HG02678 (cell line): ENCODE results near the gene VTI1A.

Experiments
- ATAC-seq: cut with Tn5 transposase; IDR thresholded peaks from one replicate; pipeline ENCODE4 v1.9.1; 2021; ENCODE audit warnings: mild to moderate bottlenecking, moderate library complexity; ENCODE audit not compliant: unreplicated experiment

Gene VTI1A

GRCh38 chr10:112775381-112775780, 328.4 kb downstream of the VTI1A start:
- ATAC-seq: no peak

- no peak for ATAC-seq
Measured at GRCh38 chr10:112775892-112776674, 329.1 kb downstream of the VTI1A start.

GRCh38 chr10:112778579-112778978, 331.6 kb downstream of the VTI1A start:
- ATAC-seq: no peak

GRCh38 chr10:112779025-112779770, 332.2 kb downstream of the VTI1A start:
- no peak for ATAC-seq

DNA sequence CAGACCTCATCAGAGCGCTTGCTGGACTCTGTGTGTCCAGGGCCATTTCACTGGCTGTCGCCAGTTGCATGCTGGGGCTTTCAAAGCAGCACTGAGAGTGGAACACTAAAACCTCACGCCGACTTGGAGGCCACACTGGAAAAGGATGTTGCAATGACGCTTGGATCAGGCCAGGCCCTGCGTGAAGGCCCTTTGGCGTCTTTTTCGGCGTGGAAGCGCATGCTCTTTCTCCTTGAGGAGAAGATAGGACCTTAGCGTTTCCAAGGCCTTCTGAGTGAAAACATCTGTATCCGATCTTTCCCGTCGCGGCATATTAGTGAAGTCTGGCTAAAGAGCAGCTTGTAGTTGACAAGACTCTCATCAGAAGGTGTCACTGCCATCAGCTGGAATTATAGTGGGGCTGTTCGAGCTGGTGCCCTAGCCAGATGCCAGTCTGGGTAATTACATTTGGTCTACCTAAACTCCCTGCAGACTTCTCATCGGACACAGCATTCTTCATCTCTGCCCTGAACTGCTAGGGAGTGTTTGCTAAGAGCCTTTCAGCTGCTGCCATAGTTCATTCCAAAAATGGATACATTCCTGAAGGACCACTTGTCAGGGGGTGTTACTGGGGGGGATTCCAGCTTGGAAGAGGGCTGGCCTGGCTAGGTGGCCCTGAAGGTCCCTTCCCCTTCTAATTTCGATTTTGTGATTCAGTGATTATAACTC, 335.3 kb downstream of the VTI1A start:
- no peak for ATAC-seq

GRCh38 chr10:112783351-112784021, 336.5 kb downstream of the VTI1A start:
- no peak for ATAC-seq

DNA sequence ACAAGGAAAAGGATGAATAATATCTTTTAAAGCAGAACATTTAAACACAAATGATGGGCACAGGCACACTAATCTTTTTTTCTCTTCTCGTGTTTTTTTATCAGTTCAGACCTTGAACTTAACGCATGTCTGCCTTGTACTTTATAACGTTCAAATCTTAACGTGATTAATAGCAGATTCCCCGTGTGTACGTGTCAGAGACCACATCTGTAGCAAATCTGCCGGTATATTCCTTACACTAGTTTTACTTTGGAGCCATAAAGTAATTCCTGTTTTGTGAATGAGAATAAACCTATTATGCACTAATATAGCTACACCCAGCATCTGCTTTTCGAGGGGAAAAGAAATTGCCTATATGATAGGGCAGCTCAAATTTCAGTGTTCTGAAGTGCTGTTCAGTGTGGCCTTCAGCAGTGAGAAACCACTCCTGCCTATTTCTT, 337.0 kb downstream of the VTI1A start:
- no peak for ATAC-seq

DNA sequence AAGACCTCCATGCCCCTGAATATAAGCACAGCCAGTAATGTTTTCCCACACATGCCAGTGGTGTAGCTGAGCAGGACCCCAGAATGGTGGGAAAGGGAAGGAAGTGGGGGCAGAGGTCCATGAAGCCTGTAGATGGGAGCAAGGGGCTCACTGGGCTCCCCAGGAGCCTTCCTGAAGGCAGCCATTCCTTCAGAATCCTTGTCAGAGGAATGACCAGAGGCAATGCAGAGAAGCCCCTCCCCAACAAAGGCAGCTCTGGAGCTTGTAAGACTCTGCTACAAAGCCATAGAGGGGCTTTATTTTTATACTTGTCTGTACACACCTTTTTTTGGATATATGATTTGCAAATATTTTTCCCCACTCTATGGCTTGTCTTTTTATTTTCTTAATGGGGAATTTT, 338.1 kb downstream of the VTI1A start:
- no peak for ATAC-seq

GRCh38 chr10:112789248-112789647, 342.2 kb downstream of the VTI1A start:
- ATAC-seq: no peak

DNA sequence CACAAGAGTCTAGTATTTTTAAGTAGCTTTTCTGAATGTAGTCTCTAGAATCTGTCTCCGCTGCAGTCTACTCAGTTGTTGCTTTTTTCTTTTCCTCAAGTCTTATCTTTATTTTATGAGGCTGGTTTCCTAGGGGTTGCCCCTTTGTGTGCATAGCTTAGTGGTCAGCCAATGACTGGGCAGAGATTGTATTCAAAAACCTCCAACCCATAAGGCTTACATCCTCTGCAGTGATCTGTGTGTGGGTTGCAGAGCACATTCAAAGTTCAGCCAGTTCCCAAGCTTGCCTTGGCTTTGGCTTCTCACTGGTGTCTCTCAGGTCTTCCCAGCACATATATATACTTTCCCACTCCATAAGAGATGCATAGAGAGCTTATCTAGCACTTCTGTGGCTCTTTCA, 343.0 kb downstream of the VTI1A start:
- no peak for ATAC-seq

GRCh38 chr10:112790921-112791320, 343.9 kb downstream of the VTI1A start:
- no peak for ATAC-seq

- ATAC-seq: no peak
Measured at GRCh38 chr10:112791447-112791846, 344.4 kb downstream of the VTI1A start.

GRCh38 chr10:112792487-112793201, 345.6 kb downstream of the VTI1A start:
- no peak for ATAC-seq

DNA sequence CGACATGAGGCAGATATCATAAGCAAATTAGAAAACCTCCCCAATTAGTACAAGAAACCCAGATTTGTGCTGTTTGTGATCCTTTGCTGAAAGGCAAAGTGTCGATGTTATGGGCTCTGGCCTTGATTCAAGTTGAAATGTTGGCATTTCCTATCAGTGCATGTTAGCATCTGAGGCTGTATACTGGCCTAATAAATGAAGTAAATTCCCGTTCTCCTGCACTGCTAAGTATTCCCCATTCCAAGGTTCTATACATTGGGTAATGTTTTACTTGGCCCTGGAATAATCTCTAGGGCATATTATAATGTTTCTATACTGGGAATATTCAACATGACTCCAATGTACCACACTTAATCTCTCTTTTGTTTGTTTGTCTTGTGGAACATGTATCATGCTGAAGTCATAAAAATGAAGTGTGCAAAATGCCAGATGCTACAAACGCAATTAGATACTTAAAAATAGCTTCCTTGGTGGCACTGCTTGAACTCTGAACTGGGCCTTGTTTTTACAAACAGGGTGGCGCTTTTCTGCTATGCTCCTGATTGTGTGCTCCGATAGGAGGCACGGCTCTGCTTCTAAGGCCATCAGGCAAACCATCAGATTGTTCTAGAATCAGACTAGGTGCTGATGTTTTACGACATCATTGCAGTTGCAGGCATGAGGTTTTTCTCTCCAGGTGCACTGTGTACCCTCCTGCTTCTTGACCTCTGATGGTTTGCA, 346.3 kb downstream of the VTI1A start:
- ATAC-seq: no peak

GRCh38 chr10:112794201-112794600, 347.2 kb downstream of the VTI1A start:
- no peak for ATAC-seq

DNA sequence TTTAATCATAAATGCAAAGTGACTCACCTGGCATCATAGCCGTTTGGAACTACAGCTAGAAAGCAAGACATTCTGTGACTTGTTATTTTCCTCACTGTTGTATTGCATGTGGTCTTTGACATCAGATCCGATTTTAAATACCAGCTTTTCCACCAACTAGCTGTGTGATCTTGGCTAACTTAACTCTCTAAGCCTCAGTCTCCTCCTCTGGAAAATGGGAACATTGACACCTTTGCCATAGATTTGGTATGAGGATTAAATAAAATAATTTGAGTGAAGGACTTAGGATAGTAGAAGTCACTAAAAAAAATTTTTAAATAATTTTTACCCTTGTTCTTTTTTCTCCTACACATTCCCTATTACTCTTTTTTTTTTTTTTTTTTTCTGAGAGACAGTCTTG, 348.1 kb downstream of the VTI1A start:
- ATAC-seq: no peak

DNA sequence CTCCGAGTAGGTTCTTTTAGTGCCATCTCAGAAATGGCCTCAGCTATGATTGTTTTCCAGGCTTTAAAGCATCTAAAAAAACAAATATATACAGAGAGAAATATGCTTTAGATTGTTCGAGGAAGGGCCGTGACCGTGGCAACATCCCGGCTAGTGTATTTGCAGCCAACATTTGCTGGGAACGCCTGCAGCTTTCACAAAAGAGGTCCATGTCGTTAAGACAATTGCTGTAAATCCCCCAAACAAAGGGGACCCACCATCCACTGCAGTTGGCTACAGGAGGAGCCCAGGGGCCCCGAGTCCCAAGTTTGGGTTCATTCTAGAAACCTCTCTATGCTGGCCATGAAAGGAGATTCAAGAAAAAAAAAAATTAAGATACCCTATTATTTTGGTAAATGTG, 350.2 kb downstream of the VTI1A start:
- no peak for ATAC-seq

GRCh38 chr10:112797855-112798254, 350.8 kb downstream of the VTI1A start:
- ATAC-seq: no peak

- ATAC-seq: no peak
Measured at GRCh38 chr10:112799038-112799437, 352.0 kb downstream of the VTI1A start.
